Activated T-cell treated with anti-CD3 and anti-CD28 coated beads, Interleukin-2, amount 50 U/mL, for 48 hours (primary cell): ENCODE measurements around the gene IRX2.

Source experiments
- DNase-seq, 2 experiments: peaks; one replicate each; pipeline ENCODE4 v3.0.0-alpha.2; 2020

Gene IRX2

DNA sequence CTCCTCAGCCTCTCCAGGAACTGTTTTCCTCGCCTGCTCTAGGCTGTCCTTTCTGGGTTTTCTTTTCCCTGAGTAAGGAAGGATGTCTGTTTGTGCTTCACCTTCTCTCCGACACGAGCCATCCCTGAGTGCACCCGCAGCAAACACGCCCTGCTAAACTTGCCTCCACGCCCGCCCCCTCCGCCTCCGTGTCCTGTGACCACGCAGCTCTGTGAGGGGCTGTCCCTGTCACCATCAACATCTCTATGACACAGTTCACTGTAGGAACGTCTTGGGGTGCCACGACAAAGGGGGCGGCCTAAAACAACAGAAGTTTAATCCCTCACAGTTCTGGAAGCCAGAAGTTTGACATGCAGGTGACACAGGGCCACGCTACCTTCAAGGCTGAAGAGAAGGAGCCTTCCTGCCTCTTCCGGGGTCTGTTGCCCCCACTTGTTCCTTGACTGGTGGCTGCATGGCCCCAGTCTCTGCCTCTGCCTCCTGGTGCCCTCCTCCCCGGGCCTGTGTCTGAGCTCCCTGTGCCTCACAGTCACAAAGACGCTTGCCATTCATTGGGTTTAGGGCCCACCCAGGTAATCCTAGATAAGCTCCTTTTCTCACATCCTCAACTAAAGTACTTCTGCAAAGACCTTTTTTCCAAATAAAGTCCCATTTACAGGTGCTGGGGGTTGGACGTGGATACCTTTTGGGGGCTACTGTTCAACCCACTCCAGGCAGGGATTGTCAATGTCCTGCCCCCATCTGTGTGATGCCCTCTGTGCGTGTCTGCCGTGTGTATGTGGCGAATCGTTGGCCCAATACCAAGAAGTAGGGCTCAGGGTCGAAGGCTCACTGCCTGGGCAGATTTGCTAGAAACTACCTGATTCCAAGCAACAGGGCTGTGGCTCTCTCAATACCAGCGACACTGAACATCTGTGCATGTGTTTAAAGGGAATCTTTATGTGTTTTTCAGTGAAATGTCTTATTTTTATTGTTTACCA, 39.7 kb downstream of the IRX2 start:
- no peak for DNase-seq

DNA sequence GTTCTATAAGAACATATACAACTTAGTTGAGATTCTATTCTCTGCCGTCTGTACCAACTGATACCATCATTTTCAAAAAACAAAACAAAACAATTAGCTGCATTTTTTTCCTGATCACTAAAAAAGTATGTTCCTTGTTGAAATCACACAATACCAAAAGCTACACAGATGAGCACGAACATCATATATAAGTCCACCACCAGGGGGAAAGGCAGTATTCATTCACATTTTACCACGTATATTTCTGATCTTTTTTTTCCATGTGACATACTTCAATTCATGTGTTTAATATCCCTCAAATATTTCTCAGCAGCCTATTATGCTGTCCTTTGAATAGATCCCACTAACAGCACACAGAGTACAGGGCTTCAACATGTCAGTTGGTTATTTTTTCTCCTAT, 40.6 kb downstream of the IRX2 start:
- DNase-seq, result no peak

DNA sequence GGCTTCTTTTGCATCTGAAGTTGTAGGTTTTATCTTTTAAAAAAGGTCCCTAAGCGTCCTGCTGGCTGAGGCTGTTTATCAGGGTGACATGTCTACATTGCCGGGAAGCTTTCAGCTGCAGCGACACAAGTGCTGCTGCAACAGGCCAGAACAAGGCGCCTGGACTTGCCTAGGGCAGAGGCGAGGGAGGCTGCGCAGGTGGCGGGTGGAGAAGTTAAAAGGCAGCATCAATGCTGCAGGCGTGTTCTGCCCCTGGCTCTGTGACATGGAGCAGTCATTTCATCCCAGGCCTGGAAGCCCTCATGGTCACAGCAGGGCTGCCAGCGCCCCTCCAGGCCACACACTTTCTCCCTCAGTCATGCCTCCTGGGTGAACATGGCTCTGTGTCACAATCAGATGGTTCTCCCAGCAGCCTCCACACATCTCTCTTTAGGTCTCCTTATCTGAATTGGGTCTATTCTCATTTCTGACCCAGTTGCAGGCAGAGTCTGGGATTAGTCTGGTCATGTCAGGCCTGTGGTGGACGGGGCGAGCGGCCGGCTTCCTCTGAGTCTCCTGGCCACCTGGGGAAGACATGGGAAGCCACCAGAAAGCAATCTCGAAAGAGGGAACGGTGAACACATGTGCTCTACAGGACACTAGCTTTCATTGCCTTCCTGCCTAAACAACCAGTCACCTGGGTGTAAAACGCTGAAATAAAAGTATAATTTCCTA, 41.3 kb downstream of the IRX2 start:
- no peak for DNase-seq

DNA sequence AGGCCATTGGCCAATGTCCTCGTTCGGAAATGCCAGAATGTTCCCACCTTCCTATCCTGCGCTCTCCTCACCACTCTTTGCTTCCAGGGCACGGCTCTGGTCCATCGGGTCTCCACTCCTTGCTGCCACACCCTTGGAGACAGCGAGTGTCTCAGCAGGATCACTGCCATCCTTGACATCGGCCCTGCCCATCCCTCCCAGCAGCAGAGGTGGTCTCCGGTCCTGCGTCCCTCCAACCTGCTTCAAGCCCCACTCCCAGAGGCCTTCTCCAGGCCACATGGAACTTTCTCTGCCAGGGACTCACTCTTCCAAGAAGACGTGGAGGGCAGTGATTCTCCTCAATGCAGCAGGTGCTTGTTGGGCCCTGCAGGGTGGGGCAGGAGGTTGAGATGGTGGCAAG, 42.7 kb downstream of the IRX2 start:
- no peak for DNase-seq

DNA sequence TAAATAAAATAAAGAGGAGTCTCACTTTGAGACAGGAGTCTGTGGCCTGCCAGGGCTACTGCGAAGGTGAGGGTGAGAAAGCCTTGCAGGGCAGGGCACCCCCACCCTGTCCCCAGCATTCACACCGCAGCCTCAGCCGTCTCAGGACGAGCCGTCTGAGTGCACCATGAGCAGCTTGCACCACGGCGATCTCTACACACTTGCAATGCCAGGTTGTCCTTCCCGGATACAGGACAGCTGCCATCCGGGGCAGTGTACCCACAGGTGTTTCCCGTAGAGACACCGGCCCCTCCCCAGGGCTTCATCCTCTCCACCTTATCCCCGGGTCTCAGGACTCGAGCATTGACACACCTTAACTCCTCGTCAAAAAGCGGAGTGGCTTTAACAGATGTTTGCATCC, 43.3 kb downstream of the IRX2 start:
- no peak for DNase-seq

DNA sequence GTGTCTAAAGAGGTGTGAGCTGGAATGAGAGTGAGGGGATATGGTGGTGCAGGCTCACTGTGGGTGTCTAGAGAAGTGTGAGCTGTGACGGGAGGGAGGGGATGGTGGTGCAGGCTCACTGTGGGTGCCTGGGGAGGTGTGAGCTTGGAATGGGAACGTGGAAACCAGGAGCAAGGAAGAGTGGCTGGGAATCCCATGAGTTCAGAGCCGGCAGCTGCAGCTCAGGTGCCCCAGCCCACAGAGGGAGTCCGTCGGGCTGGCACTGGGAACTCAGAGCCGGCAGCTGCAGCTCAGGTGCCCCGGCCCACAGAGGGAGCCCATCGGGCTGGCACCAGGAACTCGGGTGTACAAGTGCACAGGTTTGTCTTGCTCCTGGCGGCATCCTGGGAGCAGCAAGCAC, 45.6 kb downstream of the IRX2 start:
- DNase-seq, result no peak

DNA sequence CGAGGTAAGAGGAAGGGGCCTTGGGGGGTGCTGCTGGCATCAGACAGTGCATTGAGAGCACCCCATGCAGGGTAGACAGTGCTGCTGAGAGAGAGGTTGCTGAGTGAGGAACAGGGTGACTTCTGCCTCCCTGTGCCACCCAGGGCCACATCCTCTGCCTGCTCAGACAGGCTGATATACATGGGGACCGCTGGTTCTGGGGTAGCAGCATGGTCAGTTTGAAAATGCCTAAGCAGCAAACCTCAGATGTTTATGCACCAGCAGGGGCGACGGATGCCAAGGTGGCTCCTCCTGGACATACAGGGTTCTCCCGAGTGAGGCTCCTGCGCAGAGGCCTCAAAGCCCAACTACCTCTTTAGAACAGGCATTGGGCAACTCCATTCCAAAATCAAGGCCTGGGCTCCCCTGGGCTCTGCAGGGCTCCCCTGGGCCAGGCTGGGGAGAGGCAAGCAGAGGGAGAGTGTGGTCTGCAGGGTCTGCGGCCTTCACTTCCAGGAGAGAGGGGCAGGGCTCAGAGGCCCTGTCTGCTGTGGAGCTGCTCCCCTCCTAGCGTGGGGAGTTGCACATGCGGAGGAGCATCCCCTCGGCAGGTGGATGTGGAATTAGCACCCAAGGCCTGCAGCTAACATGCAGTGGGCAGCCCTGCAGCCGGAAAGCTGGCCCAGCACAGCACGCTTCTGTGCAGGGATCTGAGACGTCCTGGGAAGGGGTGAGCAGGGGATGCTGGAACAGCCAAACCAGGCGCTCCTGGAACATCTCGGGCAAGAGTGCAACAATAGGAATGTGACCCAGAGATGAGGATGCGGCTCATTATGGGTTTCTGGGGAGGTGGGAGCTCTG, 46.5 kb downstream of the IRX2 start:
- DNase-seq, result no peak

DNA sequence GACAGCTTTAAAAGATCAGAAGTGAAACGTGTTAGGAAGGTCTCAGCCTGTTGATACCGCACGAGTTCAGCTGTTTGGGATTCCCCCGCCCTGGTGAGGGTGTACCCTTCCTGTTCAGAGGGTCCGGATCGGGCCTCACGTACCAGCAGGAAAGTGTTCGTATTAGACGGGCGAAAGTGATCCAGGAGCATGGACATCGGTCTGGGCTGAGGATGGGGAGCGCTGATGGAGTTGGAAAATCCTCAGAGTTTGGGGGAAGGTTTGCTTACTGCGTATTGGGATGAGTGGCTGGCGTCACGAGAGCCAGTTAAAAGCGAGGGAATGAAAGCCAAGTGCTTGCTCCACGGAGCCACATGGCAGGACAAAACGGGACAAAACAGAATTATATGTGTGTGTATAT, 47.4 kb downstream of the IRX2 start:
- no peak for DNase-seq

DNA sequence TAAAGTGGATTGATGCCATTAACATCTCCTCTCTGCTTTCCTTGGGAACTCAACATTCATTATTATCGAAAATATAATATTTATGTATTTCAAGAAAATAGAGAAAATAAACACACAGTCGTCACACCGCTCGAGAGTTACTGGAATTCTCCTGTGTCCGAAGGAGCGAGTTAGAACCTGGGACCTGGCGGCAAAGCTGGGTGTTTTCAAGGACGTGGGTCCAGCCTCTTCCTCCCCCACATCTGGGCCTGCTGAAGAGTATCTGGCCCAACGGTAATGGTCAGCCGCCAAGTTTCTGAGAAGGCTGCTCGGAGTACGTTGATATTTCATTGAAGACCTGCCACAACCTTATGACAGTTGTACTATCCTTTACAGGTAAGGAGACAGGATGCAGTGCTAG, 47.9 kb downstream of the IRX2 start:
- DNase-seq, result no peak

DNA sequence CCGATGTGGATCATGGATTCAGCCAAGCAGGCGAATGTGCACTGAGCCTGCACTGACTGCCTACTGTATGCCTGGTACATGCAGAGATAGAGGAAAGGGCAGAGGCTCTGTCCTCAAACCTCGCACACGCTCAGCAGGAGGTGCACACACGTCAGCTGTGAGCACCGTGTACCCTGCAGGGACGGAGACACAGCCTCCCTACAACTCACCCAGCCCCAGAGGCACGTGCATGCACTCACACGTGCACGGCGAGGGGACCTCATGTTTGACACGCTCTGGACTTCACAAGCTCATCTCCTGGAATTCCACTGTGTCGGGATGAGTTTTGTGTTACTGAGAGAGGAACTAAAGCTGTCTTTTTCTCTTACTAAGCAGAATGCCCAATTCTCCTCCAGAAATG, 48.4 kb downstream of the IRX2 start:
- no peak for DNase-seq

DNA sequence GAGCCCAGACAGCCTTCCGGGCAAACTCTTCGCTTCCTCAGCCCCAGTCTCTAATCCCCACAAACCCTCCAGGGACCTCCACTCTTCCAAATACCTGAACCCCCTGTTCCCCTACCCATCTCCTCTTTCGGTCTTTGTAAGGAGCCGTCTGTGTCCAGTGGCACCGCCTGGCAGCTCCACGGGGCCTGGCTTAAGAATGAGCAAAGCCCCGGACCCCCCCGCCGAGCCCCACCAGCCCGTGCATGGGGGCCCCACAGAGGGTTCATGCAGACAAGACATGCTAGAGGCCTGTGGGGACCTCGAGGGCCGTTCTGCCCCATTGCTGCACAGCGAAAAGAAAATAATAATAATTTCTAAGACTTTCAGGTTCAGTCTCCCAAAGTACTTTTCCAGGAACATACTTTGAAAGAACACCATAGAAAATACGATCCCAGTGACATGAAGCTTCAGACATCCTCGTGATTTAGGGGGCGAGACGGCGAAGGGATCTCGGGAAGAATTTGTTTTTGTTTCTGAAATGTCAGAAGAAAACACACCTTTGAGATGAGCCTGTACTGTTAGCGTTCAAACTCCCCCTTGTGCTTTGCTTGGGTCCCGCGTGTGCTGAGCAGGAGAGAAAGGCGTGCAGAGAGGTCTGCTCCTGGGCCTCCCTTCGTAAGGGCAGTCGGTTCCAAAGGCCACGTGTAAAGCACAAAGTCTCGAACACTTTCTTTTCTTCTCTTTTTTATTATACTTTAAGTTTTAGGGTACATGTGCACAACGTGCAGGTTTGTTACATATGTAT, 49.2 kb downstream of the IRX2 start:
- DNase-seq, result no peak

DNA sequence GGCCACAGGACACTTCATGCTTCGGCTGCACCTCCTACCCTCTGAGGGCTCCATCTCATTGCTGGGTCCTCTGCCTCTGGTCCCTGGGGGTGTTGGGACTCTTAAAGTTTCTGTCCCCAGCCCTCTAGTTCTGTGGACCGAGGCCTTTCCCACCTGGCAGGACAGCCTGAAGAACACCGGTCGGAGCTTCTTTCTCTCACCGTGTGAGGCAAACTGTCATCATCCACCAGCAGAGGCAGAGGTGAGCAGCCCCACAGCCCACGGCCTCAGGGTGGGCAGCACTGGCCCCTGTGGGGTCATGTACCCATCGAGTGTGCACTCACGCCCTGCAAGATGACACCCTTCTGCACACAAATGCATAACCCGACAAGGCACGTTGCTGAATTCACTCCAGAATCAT, 49.9 kb downstream of the IRX2 start:
- no peak for DNase-seq

DNA sequence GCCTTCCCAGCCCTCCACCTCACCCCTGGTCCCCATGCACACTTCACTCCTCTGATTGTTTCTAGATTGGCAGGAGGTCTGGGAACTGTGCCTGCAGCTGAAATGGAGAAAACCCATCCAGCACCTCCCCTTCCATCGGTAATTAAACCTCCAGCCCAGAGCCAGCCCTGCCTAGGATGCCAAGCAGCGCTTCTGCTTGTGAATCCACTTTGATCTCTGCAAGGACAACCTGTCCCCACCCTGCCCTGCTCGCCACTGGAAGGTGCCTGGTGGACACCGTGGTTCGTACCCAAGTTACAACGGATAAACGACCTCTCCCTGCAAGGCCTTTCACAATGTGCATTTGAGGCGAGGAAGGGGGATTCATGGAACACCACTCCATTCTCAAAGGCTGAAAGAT, 50.6 kb downstream of the IRX2 start:
- no peak for DNase-seq

DNA sequence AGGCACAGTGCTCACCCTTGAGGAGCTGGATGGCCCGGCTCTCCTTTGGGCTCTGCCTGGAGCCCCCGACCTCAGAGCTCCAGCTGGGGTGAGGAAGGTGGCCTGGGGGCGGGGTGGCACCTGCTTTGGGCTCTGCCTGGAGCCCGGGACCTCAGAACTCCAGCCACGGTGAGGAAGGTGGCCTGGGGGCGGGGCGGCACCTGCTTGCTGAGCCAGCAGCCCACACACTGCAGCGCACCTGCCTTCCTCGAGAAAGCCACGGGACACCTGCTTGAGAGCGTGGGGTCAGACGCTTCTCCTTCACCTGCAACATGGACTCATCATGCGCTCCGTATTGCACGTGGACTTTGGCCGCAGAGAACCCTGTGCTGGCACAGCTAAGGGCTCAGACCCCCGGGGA, 51.8 kb downstream of the IRX2 start:
- DNase-seq, result no peak

DNA sequence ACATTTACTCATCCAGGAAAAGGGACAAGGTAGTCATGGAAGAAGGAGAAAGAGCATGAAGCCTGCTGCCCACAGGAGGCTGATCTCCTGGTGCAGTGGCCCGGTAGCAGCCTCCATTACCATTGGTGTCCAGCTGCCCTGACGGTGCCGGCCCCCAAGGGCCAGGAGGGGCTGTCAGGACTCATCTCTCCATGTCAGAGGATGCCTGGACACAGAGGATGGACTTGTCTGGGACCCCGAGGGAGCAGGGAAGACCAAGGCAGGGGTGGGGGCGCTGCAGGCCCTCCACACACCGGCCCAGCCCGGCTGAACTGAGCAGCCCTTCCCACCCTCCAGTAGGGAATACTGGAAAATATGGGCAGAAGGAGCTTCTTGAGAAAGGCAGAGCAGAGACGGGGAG, 52.2 kb downstream of the IRX2 start:
- DNase-seq, result no peak

DNA sequence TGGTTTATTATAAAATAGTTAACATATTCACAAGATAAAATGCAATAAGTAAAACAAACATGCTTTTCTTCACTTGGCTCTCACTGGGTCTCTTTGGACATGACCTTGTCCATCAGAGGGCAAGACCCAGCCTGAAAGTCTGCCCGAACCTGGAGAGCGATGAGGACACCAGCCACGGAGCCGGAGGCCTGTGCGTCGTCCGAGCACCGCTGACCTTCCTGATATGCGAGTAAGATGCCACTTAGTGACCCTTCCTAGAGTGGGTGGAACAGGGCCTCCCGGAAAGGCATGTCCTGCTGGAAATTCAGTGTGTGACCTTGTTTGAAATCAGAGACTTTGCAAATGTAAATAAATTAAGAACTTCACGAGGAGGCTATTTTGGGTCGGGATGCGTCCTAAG, 52.9 kb downstream of the IRX2 start:
- DNase-seq, result no peak

DNA sequence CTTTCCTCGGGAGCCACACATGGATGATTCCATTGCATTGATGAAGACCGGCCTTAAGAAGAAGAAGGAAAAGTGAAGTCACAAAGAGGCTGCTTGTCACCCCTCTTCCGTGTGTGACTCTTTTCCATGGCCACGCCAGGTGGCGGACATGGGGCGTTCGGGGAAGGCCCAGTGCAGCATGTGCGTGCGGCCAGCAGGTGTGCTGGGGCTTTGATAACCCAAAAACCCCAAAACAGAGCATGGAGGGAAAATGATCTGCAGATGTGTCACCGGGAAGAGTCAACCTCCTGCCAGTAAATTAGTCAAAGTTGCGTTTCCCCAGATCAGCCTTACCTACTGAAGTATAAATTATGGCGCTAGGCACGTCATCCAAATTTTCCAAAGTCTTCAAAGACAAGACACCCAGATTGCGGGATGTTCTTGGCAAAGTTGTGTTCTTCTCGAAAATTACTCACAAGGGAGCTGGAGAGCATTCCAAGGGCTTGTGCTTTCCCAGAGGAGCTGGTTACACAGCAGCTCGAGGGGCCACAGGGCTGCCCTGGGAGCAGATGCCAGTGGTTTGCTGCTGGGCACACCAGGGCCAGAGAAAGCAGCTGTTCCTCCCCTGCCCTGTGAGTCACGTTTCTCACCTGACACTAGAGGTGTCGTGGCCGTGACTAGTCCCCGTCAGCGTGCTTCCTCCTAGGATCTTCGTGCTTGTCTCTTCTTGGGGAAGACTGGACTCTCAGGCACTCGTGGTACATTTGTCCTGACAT, 53.9 kb downstream of the IRX2 start:
- no peak for DNase-seq

DNA sequence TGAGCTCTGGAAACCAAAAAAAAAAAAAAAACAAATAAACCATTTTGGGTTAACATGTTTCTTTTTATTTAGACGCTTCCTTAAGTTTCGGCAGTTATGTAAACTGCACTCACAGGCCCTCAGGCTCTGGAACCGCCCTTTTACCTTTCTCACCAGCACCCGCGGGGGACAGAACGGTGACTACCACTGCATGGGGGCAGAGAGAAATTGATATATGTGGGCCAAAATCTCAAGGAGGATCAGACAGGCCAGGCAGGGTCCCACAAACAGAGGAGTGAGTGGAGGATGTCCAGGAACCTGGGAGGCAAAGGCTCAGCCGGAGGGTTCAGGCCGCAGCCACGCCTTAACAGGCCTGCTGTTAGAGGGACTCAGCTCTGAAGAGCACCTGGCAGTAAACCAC, 54.4 kb downstream of the IRX2 start:
- no peak for DNase-seq
